Measurements from ENCODE around the gene GABRG3. TPM values are rescaled to one million over a fixed set of nuclear protein-coding genes. Genes with fewer than 3 reads are reported as not detected.

GABRG3 gene
- total RNA-seq, 1 donor from 2014 or later = not detected

DNA sequence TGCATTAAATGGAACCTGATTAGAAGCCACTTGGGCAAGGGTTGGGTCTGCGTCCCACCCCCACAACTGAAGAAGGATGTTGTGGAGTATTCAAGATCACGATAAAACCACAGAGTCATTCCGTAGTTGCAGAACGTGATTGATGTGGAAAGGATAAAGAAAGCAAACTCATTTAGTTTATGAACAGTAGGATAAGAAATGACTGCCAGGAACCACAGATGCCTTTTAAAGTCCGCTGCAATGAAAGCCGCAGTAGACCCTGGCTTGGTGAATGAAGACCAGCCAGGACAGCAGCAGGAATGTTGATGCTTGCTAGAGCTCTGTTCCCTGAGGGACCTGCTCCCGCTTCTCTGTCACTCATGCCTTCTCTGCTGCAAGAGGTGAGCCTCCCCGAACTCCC lies 111.5 kb downstream of the GABRG3 start:
- TF ChIP-seq, protein P1, sequence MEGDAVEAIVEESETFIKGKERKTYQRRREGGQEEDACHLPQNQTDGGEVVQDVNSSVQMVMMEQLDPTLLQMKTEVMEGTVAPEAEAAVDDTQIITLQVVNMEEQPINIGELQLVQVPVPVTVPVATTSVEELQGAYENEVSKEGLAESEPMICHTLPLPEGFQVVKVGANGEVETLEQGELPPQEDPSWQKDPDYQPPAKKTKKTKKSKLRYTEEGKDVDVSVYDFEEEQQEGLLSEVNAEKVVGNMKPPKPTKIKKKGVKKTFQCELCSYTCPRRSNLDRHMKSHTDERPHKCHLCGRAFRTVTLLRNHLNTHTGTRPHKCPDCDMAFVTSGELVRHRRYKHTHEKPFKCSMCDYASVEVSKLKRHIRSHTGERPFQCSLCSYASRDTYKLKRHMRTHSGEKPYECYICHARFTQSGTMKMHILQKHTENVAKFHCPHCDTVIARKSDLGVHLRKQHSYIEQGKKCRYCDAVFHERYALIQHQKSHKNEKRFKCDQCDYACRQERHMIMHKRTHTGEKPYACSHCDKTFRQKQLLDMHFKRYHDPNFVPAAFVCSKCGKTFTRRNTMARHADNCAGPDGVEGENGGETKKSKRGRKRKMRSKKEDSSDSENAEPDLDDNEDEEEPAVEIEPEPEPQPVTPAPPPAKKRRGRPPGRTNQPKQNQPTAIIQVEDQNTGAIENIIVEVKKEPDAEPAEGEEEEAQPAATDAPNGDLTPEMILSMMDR (IDR thresholded peaks at IDR 0.05) = no peak
- no peak for ATAC-seq
- intact Hi-C loops (cut with DNase I) = no loop called here

GRCh38 chr15:27084844-27085243 lies 113.9 kb downstream of the GABRG3 start:
- ATAC-seq (no peak), DNase-seq (no peak)
- H3K4me3 ChIP-seq = no peak overlapping the region
- peaks cover under 1% of the 10 kb centered on the region for H3K9me3 ChIP-seq
- no peaks in the 10 kb centered on the region for H3K27me3 ChIP-seq (ENCODE audit: low read depth)
- intact Hi-C loops (cut with DNase I) = no loop called here
- no peaks in the 10 kb centered on the region for H3K4me1 ChIP-seq
- H3K36me3 ChIP-seq = no peaks in the 10 kb centered on the region
- TF ChIP-seq, protein P1 (IDR thresholded peaks at IDR 0.05) = no peak
- no peak overlapping the region for H3K27ac ChIP-seq

More for the DNA sequence above, 111.5 kb downstream of the GABRG3 start:
- Histone ChIP-seq H3K9me3 (no peaks in the 10 kb centered on the region), H3K4me3 (no peak overlapping the region), H3K36me3 (no peaks in the 10 kb centered on the region), H3K27me3 (ENCODE audit: low read depth) (no peaks in the 10 kb centered on the region), H3K27ac (no peak overlapping the region), H3K4me1 (no peaks in the 10 kb centered on the region)
- no peak for DNase-seq

DNA sequence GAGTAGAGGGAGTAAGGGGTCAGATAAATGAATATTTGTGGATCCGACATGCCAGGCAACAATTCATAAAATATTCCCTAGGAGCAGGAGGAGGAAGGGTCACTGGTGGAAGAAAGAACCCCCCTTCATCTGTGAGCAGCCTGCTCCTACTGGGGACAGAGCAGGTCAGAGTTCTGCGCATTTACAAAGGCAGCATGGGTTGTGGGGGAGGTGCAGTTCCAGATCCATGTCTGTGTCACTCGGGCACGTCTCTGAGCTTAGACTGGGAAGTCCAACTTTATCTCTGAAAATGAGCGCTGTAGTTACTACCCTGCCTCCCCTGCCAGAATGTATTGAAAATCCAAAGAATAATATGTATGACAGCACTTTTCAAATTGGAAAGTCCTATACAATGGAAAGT lies 115.2 kb downstream of the GABRG3 start:
- Histone ChIP-seq H3K27ac (no peak overlapping the region), H3K4me1 (no peaks in the 10 kb centered on the region), H3K36me3 (no peaks in the 10 kb centered on the region), H3K9me3 (peaks cover 7% of the 10 kb centered on the region), H3K27me3 (ENCODE audit: low read depth) (no peaks in the 10 kb centered on the region), H3K4me3 (no peak overlapping the region)
- intact Hi-C loops (cut with DNase I) = no loop called here
- ATAC-seq (no peak), DNase-seq (no peak)
- TF ChIP-seq, protein P1 (IDR thresholded peaks at IDR 0.05) = no peak

DNA sequence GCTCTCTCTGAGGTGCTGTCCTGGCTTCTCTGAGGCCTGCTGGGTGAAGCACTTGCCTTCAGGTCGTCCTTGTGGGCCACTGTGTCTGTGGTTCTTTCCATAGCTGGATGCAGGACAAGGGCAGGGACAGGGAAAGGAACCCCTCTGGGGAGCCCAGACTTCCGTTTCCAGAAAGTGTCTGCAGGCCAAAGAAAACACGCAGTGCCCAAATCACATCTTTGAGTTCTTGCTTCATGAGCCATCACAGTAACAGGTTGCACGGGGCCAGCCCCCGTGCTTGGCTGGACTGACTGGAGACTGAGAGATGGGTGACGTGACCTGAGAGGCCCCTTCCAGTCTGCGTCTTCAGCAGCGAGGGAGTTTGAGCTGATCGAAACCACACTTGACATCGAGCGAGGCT lies 115.8 kb downstream of the GABRG3 start:
- no peaks in the 10 kb centered on the region for H3K27me3 ChIP-seq (ENCODE audit: low read depth)
- ATAC-seq = no peak
- intact Hi-C loops (cut with DNase I) = no loop called here
- H3K27ac ChIP-seq = no peak overlapping the region
- no peaks in the 10 kb centered on the region for H3K4me1 ChIP-seq
- no peak overlapping the region for H3K4me3 ChIP-seq
- TF ChIP-seq, protein P1 (IDR thresholded peaks at IDR 0.05) = no peak
- no peaks in the 10 kb centered on the region for H3K36me3 ChIP-seq
- peaks cover 7% of the 10 kb centered on the region for H3K9me3 ChIP-seq
- DNase-seq = no peak

GRCh38 chr15:27087651-27088583 lies 116.9 kb downstream of the GABRG3 start:
- H3K4me3 ChIP-seq = no peak overlapping the region
- H3K4me1 ChIP-seq = no peaks in the 10 kb centered on the region
- H3K9me3 ChIP-seq = peaks cover 7% of the 10 kb centered on the region
- H3K27me3 ChIP-seq (ENCODE audit: low read depth) = no peaks in the 10 kb centered on the region
- TF ChIP-seq, protein P1 (IDR thresholded peaks at IDR 0.05) = no peak
- intact Hi-C loops (cut with DNase I) = no loop called here
- H3K27ac ChIP-seq = no peak overlapping the region
- no peaks in the 10 kb centered on the region for H3K36me3 ChIP-seq
- DNase-seq = no peak
- ATAC-seq = no peak
